HG03280 (cell line): Measurements from ENCODE around the gene TP73.
"Not testable (repeated sequence)": the region's sequence is repeated elsewhere in the genome, so short reads cannot be mapped to it uniquely, and the experiment has no call there.

Source experiments
- ATAC-seq: cut with Tn5 transposase; IDR thresholded peaks from one replicate; pipeline ENCODE4 v1.9.1; 2021; ENCODE audit warnings: mild to moderate bottlenecking, moderate library complexity; ENCODE audit not compliant: unreplicated experiment

The TP73 gene

GRCh38 chr1:3618531-3618880 is 33.8 kb upstream of the TP73 start:
- no peak for ATAC-seq

- ATAC-seq: peak; percentile 60
Observed at GRCh38 chr1:3618881-3619671, 33.2 kb upstream of the TP73 start.

- no peak for ATAC-seq
Observed at GRCh38 chr1:3620708-3621107, 31.6 kb upstream of the TP73 start.

GRCh38 chr1:3621151-3621671 is 31.1 kb upstream of the TP73 start:
- not testable (repeated sequence) for ATAC-seq

GRCh38 chr1:3622102-3622501 is 30.2 kb upstream of the TP73 start:
- ATAC-seq: not testable (repeated sequence)

GRCh38 chr1:3623441-3624199 is 28.7 kb upstream of the TP73 start:
- ATAC-seq: no peak

- ATAC-seq: peak; percentile 93
Observed at GRCh38 chr1:3624200-3625136, 27.8 kb upstream of the TP73 start, which contains the start of gene TPRG1L. Gene TPRG1L (plus strand): TSS chr1:3625015. CDS start chr1:3625073, 58 bp downstream.

GRCh38 chr1:3625151-3625907 is 27.0 kb upstream of the TP73 start:
- peak; percentile 17 for ATAC-seq

- ATAC-seq: no peak
Observed at GRCh38 chr1:3626025-3626424, 26.3 kb upstream of the TP73 start.

- ATAC-seq: no peak
Observed at GRCh38 chr1:3627515-3628253, 24.6 kb upstream of the TP73 start.

- ATAC-seq: no peak
Observed at GRCh38 chr1:3628445-3628844, 23.9 kb upstream of the TP73 start.

GRCh38 chr1:3629561-3630160 is 22.7 kb upstream of the TP73 start:
- ATAC-seq: no peak

GRCh38 chr1:3630161-3630611 is 22.1 kb upstream of the TP73 start:
- ATAC-seq: no peak

- ATAC-seq: no peak
Observed at GRCh38 chr1:3630914-3631313, 21.4 kb upstream of the TP73 start.

GRCh38 chr1:3631320-3632260 is 20.7 kb upstream of the TP73 start:
- ATAC-seq: no peak

- no peak for ATAC-seq
Observed at GRCh38 chr1:3632298-3632697, 20.0 kb upstream of the TP73 start.

GRCh38 chr1:3632716-3633343 is 19.5 kb upstream of the TP73 start:
- ATAC-seq: no peak
